Sigmoid colon (tissue), 7 donors: Measurements from ENCODE around the gene MAP3K3. TPM values are rescaled to one million over a fixed set of nuclear protein-coding genes. Genes with fewer than 3 reads are reported as not detected.

Experiments used
- DNase-seq: peaks from one replicate; pipeline ENCODE4 v3.0.0-alpha.2; 2019
- H3K27ac ChIP-seq, 4 donors: fragments of 200-600 bp; sonication (generic); one replicate each; pipeline ENCODE4 v1.5.1; 2016 to 2019; ENCODE audit warnings: mild to moderate bottlenecking in 1 of 4
- H3K27me3 ChIP-seq, 3 donors: fragments of 200-600 bp; sonication (generic); one replicate each; pipeline ENCODE4 v1.5.1; 2019; ENCODE audit warnings: mild to moderate bottlenecking in 1 of 3
- H3K36me3 ChIP-seq, 4 donors: fragments of 200-600 bp; sonication (generic); one replicate each; pipeline ENCODE4 v1.5.1; 2016 to 2019
- H3K4me1 ChIP-seq, 4 donors: fragments of 200-600 bp; sonication (generic); one replicate each; pipeline ENCODE4 v1.5.1; 2017 to 2019
- H3K4me3 ChIP-seq, 4 donors: fragments of 200-600 bp; sonication (generic); one replicate each; pipeline ENCODE4 v1.5.1; 2017 to 2019; ENCODE audit warnings: mild to moderate bottlenecking in 2 of 4, moderate library complexity in 1 of 4
- H3K9me3 ChIP-seq, 4 donors: fragments of 200-600 bp in 3 of 4; sonication (generic) in 3 of 4; one replicate each; pipeline versions ENCODE4 v1.5.1 to v1.6.1; 2013 to 2019
- EP300 ChIP-seq, 4 donors: sonication (generic); formaldehyde crosslinking; IDR thresholded peaks; one replicate each; pipeline ENCODE4 v1.6.1; 2017; ENCODE audit warnings: antibody characterized with exemption in 4 of 4
- POLR2A ChIP-seq, 2 donors: fragments of 450-650 bp; IDR thresholded peaks; one replicate each; pipeline ENCODE4 v1.6.1; 2016; ENCODE audit warnings: antibody characterized with exemption in 2 of 2, mild to moderate bottlenecking in 2 of 2, moderate library complexity in 2 of 2
- POLR2AphosphoS5 ChIP-seq, 4 donors: sonication (generic); formaldehyde crosslinking; IDR thresholded peaks; one replicate each; pipeline ENCODE4 v1.6.1; 2017; ENCODE audit warnings: antibody characterized with exemption in 4 of 4
- WGBS, 2 donors: extraction: QIAGEN DNeasy Blood & Tissue Kit; methylation state at CpG; one replicate each; pipeline ENCODE4 v1.1.7; 2013; 5-methylcytosine and 5-hydroxymethylcytosine counted together
- intact Hi-C: fragments of 100-400 bp; cut with DNase I; formaldehyde crosslinking; loops from one replicate; pipeline ENCODE4 v1.15.1; 2023
- polyA plus RNA-seq, 3 donors: library from polyadenylated mRNA; stranded (reverse); fragments of 200-250 nt; gene quantifications; one replicate each; pipeline ENCODE4 v1.2.3, GENCODE V29; 2013
- total RNA-seq, 4 donors: library from RNA; depleted of rRNA; stranded (reverse); fragments of >200 nt; gene quantifications; one replicate each; pipeline ENCODE4 v1.1.0, GENCODE V29; 2016
- TF ChIP-seq, protein P1 (sequence below), 4 experiments: fragments of 450-650 bp in 3 of 4; fragments of 200-600 bp in 1 of 4; IDR thresholded peaks; one replicate each; pipeline ENCODE4 v1.5.1; 2016 to 2019; ENCODE audit warnings: antibody characterized with exemption in 4 of 4, mild to moderate bottlenecking in 3 of 4, moderate library complexity in 2 of 4
- donor health status: healthy with polysubstance abuse.
- donor health status: Bipolar disorder and iron deficiency.
- donor health status: healthy.

Gene MAP3K3
- total and polyA plus RNA-seq, 7 donors: 4.4 to 68.7 (median 51.5) TPM

DNA sequence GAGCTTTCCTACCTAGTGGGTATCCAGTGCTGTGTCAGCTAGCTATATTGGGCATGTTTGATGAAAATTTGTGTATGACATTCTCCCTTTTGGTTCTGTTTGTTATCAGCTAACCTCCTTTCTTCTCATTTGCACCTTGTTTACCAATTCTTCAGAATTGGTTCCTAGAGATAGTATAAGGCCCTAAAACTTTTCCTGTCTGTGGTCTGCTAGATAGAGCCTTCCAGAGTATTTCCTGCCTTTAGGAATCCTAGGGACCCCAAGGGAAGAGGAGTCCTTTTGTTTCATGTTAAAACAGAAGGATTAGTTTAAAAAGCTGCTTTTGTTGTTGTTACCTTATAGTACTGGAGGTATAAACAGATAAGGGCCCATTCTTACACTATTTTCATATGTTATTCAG is 11.5 kb downstream of the MAP3K3 start:
- intact Hi-C loops: no loop called here
- TF ChIP-seq POLR2AphosphoS5 (IDR thresholded peaks at IDR 0.05) (no peak), EP300 (IDR thresholded peaks at IDR 0.05) (no peak), POLR2A (IDR thresholded peaks at IDR 0.05) (no peak)
- TF ChIP-seq, protein P1, sequence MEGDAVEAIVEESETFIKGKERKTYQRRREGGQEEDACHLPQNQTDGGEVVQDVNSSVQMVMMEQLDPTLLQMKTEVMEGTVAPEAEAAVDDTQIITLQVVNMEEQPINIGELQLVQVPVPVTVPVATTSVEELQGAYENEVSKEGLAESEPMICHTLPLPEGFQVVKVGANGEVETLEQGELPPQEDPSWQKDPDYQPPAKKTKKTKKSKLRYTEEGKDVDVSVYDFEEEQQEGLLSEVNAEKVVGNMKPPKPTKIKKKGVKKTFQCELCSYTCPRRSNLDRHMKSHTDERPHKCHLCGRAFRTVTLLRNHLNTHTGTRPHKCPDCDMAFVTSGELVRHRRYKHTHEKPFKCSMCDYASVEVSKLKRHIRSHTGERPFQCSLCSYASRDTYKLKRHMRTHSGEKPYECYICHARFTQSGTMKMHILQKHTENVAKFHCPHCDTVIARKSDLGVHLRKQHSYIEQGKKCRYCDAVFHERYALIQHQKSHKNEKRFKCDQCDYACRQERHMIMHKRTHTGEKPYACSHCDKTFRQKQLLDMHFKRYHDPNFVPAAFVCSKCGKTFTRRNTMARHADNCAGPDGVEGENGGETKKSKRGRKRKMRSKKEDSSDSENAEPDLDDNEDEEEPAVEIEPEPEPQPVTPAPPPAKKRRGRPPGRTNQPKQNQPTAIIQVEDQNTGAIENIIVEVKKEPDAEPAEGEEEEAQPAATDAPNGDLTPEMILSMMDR (IDR thresholded peaks at IDR 0.05): no peak
- H3K4me3 ChIP-seq: no peak overlapping the region
- no peak for DNase-seq
- peaks cover 4 to 57% (median 11%) of the 10 kb centered on the region in 4 donors for H3K36me3 ChIP-seq
- no peaks in the 10 kb centered on the region for H3K9me3 ChIP-seq
- peak overlapping the region in 3 of 4 donors; percentile 55 to 59 (median 56) for H3K27ac ChIP-seq
- no peaks in the 10 kb centered on the region for H3K27me3 ChIP-seq
- peaks cover 0 to 76% (median 60%) of the 10 kb centered on the region in 4 donors for H3K4me1 ChIP-seq

DNA sequence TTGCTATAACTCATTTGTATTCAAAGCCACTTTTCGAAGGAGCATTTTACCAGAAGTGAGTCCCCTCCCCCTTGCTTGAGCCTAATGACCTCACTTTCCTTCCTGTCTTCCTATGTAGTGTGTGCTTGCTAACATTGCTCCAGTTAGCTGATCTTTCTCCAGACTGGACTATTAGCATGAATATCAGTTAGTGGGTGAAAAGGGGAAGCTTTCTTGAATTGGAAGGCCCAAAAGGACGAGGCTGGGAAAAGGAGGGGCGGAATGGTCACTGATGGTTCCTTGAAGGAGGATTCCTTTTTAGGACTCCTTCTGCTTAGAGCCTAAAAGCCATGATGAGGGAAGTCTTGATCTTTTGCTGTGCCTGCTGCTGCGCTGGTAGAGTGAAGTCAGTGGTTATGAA is 11.9 kb downstream of the MAP3K3 start:
- Histone ChIP-seq H3K27ac (peak overlapping the region in 3 of 4 donors; percentile 55 to 59 (median 56)), H3K4me3 (no peak overlapping the region), H3K36me3 (peaks cover 4 to 55% (median 11%) of the 10 kb centered on the region in 4 donors), H3K27me3 (no peaks in the 10 kb centered on the region), H3K9me3 (no peaks in the 10 kb centered on the region), H3K4me1 (peaks cover 0 to 79% (median 64%) of the 10 kb centered on the region in 4 donors)
- WGBS, 2 donors: 69 to 91% methylated on average over 4 of the region's 4 CpGs
- TF ChIP-seq EP300 (IDR thresholded peaks at IDR 0.05) (no peak), POLR2A (IDR thresholded peaks at IDR 0.05) (no peak), POLR2AphosphoS5 (IDR thresholded peaks at IDR 0.05) (no peak)
- TF ChIP-seq, protein P1 (IDR thresholded peaks at IDR 0.05): no peak
- DNase-seq: no peak
- intact Hi-C loops: no loop called here

DNA sequence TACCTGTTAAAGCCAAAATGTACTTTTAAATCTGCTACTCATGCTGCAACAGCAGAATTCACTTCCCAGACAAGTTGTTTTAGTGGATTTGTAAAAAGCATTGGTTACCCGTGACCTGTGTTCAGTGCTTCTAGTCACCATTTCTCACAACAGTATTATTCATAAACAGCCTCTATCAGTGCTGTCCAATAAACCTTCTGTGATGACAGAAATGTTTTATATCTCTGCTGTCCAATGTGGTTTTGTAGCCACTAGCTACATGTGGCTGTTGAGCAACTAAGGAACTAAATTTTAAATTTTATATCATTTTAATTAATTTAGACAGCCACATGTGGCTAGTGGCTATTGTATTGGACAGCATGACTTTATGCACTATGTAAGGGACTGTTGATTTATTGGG is 12.6 kb downstream of the MAP3K3 start:
- DNase-seq: no peak
- WGBS, 2 donors: 91 to 97% methylated on average over 1 of the region's 1 CpG
- Histone ChIP-seq H3K27ac (peak overlapping the region; percentile 15 to 59 (median 56)), H3K4me3 (no peak overlapping the region), H3K27me3 (no peaks in the 10 kb centered on the region), H3K9me3 (no peaks in the 10 kb centered on the region), H3K4me1 (peaks cover 0 to 77% (median 62%) of the 10 kb centered on the region in 4 donors), H3K36me3 (peaks cover 4 to 51% (median 11%) of the 10 kb centered on the region in 4 donors)
- TF ChIP-seq EP300 (IDR thresholded peaks at IDR 0.05) (no peak), POLR2AphosphoS5 (IDR thresholded peaks at IDR 0.05) (no peak), POLR2A (IDR thresholded peaks at IDR 0.05) (no peak)
- TF ChIP-seq, protein P1 (IDR thresholded peaks at IDR 0.05): no peak
- intact Hi-C loops: no loop called here

DNA sequence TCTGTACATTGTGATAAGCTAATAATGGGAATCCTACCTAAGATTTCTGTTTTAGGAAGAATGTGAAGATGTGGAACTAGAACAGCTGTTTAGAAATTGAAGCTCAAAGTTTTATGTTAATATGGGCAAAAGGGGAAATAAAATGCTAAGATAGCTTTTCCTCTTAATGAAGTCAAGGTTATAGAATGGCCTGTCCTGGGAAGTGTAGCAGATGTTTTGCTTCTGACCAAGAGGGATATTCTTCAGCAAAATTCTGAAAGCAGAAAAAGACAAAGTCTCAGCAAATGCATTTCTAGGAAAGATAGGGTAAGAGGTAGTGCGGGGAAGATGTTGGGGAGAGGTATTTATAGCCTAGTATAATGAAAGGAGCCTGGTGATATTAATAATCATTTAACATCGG is 13.1 kb downstream of the MAP3K3 start:
- no peak for DNase-seq
- H3K27ac ChIP-seq: peak overlapping the region; percentile 15 to 59 (median 56)
- no peaks in the 10 kb centered on the region for H3K27me3 ChIP-seq
- no peaks in the 10 kb centered on the region for H3K9me3 ChIP-seq
- no peak overlapping the region for H3K4me3 ChIP-seq
- H3K36me3 ChIP-seq: peaks cover 4 to 51% (median 11%) of the 10 kb centered on the region in 4 donors
- TF ChIP-seq, protein P1 (IDR thresholded peaks at IDR 0.05): no peak
- TF ChIP-seq EP300 (IDR thresholded peaks at IDR 0.05): no peak
- TF ChIP-seq POLR2AphosphoS5 (IDR thresholded peaks at IDR 0.05): no peak
- no peak for TF ChIP-seq POLR2A (IDR thresholded peaks at IDR 0.05)
- peaks cover 0 to 80% (median 62%) of the 10 kb centered on the region in 4 donors for H3K4me1 ChIP-seq
- 95 to 97% methylated on average over 2 of the region's 2 CpGs for WGBS, 2 donors
- intact Hi-C loops: no loop called here

DNA sequence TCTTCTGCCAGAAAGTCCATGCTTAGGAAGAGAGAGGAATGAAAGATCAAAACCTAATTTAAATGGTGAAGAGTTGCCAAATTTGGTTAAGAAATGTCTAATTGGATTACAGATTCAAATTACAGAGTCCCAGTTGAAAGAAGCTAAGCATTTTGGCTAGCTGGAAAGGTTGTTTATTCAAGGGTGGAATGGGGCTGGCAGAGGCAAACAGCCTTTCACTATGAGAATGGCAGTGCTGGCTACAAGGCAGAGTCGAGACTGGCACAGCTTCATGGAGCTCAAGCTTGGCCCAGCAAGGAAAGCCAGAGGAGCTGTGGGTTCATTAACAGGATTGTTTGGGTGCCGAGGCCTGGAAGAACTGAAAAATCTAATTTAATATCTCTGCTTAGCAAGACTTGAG is 13.6 kb downstream of the MAP3K3 start:
- H3K27me3 ChIP-seq: no peaks in the 10 kb centered on the region
- H3K4me1 ChIP-seq: peaks cover 0 to 80% (median 62%) of the 10 kb centered on the region in 4 donors
- 91 to 97% methylated on average over 2 of the region's 2 CpGs for WGBS, 2 donors
- no peak overlapping the region for H3K4me3 ChIP-seq
- H3K36me3 ChIP-seq: peaks cover 4 to 51% (median 11%) of the 10 kb centered on the region in 4 donors
- H3K27ac ChIP-seq: peak overlapping the region; percentile 24 to 59 (median 52)
- TF ChIP-seq, protein P1 (IDR thresholded peaks at IDR 0.05): no peak
- TF ChIP-seq POLR2A (IDR thresholded peaks at IDR 0.05) (no peak), EP300 (IDR thresholded peaks at IDR 0.05) (no peak), POLR2AphosphoS5 (IDR thresholded peaks at IDR 0.05) (no peak)
- intact Hi-C loops: no loop called here
- DNase-seq: no peak
- H3K9me3 ChIP-seq: no peaks in the 10 kb centered on the region
